HG02759 (cell line): Measurements from ENCODE around the gene ARID1B.

Source experiments
- ATAC-seq: cut with Tn5 transposase; IDR thresholded peaks from one replicate; pipeline ENCODE4 v1.9.1; 2021; ENCODE audit warnings: mild to moderate bottlenecking, moderate library complexity; ENCODE audit not compliant: unreplicated experiment

ARID1B gene

DNA sequence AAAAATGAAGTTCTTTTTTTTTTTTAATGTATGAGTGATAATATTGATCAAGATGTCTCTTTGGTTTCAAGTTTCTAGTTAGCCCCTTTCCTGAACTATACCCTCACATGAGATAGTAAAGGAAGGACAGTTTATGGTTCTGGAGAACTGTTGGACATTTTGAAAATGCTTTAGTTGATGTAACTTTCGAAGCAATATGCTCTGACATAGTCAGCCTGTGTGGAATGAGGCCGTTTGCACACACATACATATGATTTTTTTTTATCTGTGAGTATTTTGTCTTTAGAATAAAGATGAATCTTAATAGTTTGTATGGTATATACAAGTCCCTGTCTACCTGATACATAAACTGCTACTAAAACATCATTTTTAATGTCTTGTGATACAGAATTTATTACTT, 177.0 kb downstream of the ARID1B start:
- no peak for ATAC-seq

DNA sequence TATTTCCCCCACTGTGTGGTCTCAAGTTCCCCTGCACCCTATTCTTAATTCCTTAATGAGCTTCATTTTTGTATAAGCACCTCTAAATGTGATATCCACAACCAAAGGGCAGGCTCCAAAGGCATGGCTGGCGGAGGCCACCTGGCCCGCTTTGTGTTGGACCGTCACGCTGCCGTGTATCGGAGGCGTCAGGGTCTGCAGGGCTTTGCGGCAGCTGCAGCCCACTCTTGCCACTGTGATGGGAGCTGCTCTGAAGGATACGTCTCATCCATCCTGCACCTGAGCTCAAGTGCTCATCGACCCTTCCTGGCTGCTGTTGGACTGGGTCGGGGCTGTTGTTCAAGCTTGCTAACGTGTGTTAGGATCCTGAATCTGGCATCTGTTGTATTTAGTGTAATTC, 177.6 kb downstream of the ARID1B start:
- no peak for ATAC-seq

DNA sequence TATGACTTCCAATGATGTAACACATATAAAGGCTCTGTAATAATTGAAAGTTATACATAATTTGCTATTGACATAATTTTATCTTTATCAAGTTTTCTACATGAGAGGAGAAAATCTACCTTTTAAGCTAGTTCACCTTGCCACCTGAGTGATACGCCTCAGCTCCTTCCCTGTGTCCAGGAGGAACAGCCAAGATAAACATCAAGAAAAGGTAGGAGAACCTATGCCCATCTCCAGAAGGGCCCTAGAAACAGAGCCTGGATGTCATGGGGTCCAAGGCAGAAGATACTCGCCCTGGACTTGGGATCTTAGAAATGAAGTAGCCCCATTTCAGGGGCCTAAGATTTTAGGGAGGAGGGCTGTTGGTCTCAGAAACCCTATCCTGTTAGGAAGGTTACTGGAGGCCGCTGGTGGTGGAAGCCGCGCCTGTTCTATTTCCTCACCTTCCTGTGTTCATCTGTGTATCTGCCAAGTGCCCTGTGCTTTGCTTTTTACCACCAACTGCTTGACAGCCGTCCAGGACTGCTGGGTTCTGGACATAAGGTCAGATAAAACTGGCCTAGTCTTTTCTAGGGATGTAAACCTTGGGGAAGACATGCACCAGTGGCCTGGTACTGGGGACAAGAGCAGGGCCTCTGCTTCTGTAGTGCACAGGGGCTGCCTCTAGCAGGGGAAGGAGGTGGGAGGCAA, 178.5 kb downstream of the ARID1B start:
- no peak for ATAC-seq

DNA sequence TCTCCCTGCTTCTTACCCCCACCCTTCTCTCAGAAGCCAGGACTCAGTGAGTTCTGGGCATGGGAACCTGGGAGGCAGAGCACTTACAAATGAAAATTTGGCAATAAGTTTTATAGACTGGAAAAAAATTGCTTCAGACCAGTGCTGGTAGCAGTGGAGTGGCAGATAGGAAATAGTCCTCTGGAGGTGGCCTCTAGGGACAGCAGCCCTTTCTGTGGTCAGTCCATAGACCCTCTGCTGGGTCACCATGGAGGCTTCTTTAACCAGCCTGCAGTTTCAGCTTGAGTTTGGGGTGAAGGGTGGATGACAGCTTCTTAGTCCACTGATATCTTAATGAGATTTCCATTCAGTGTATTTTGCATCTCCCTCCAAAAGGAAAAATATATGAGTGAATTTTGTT, 179.1 kb downstream of the ARID1B start:
- no peak for ATAC-seq

DNA sequence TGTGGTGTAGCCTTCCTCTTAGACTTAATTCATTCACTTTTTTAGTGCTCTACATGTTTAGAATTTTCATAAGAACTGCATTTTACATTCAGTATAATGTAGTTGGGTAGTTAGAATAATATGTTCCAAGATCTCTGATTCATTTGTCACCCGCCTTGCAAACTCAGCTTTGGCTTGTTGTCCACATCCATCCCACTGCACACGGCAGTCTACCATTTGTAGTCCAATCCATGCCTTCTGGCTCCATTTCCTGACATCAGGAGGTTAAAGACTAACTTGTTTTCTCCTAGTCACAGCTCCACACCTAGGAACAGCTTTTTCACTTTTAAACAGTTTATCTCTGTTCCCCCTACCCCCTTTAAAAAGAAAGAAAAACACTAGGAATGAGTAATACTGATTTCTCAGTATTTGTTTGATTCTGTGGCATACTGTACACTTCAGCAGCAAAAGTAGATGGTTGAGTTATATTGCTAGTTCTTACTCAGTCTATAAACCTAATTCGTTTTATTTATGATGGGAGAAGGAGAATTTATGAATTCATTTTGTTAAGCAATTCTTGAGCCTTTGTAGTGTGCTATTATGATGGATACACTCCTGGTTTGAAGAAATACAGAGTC, 180.9 kb downstream of the ARID1B start:
- ATAC-seq = no peak

DNA sequence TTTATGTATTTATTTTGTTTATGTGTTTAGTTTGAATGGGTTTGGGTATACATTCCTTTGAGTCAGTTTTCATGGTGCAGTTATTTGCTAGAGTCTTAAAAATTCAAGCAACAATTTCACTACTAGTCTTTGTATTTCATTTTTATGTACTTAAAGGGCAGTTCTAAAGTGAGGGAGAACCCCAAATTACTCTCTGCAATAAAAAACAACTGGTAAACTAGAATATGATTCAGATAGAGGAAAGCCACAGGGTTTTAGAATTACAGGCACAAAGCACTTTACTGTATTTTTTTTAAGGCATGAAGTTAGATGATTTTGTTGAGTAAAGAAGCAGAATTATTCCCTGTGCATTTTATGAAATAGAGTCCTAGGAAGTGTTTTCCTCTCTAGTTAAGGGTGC, 183.3 kb downstream of the ARID1B start:
- ATAC-seq = no peak

DNA sequence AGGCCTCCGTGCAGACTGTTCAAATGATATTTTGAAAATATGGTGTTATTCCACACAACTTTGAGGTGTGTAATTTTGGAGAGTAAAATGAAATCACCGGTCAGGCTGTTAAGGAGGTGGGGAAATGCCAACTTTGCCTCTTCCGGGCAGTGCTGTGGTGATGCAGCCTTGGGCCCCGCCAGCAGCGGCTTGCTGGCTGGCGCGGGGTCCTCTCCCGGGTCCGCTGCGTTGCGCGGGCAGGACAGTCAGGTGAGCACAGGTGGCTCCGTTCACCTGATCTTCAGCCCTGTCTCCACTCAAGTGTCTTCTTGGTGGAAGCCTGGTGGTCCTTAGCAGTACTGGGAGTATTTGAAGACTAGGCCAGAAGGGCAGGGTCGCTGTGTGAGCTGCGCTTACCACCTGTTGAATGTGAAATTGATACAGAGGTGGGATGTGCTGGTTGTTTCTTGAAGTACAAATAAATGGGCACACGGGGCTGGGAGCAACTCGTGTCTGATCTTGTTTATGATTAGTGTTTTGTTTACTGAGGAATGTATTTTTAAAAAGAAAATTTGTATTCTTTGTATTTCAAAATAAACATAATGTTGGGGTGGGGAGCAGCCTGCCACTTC, 184.2 kb downstream of the ARID1B start:
- no peak for ATAC-seq

DNA sequence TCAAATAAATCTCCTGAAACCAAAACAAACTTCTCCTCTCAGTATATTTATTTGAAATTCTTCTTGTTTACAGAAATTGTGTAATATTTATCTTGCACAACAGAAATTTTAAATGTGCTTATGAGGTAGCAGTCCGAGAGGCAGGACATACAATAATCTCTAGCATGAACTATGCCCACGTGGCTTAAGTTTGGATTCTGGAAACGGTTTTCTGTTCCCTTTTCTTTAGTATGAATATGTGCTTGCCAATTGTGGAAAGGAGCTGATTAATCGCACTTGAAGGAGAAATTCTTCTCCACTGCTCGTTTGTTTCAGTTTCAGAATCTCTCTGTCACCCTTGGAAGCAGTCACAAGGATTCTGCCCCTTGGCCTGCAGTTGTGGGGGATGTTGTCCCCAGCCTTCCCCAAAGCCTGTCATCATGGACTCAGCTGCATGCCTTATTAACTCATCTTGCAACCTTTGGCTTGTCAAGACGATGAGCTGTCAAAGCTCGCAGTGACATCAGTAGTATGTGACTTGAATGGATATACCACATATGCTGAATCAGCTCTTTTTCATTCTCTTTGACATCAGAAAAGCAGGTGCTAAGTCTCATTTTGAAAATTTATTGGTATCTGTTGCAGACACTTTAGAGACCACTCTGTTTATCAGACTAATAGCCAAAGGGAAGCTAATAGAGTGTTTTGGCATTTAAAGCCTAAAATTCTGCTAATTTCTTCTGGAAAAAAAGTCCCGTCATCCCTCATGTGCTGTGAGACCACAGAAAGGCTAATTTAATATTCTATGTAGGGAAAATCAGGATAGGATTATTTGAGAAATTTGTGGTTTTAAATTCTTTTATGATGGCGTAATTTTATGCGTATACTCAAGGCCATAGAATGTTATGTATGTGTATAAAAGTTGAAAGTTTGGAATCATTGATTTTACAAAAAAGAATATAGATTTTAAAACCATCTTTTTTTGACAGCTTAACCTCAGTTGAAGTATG, 186.8 kb downstream of the ARID1B start:
- ATAC-seq = no peak

DNA sequence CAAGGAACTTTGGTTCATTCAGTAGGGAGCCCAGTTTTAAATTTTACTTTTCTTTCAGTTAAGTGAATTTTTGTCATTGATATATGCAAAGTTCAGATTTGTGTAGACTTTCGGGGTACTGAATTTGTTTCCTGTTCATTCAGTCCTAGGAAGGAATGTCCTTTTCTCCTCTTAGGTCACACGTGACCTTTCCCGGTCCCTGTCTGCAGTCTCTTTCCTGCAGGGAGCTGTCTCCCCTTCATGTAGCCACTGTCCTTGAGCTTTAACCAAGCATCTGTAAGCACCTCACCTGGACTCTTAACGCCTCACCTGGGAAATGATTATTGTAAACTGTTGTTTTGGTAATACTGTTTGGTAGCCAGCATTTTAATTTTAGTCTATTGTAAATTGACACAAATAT, 190.7 kb downstream of the ARID1B start:
- no peak for ATAC-seq

DNA sequence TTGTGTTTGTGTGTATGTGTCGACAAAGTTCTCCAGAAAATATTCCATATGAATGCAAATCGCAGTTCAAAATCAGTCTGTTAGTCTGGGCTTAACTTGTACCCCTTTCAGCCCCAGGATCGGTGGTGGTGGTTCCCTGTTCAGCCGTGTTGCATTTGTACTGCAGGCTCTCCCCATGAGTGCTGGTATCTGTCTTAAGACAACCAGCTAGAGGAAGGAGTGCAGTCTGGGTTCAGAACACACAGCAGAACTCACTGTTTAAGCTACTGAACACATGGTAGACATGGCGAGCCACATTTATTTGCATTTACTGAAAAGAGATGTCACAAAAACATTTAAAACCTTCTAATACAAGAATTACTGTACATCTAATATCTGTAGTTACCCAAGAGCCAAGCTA, 192.1 kb downstream of the ARID1B start:
- no peak for ATAC-seq

DNA sequence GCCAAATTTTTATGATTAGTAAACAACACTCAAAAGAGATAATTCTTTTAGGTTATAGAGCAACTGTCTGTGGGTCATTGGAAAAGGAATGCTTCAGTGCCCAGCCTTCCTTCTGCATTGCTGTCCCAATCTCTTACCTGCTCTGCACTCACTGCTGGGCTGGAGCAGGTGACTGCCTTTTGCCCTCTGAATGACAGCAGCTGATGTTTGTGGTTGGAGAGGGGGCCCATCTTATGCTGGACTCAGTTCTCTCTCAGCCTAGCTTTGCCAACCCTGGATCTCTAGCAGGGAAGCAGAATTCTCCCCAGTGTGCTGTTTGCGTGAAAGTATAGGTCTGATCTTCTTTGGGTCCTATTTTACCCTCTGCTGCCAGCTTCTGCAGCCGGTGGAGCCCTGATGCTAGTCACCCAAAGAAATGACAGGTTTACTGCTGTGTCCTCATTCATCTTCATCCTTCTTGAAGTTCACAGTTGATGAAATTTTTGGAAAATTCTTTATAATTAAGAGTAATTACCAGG, 193.5 kb downstream of the ARID1B start:
- ATAC-seq = no peak

DNA sequence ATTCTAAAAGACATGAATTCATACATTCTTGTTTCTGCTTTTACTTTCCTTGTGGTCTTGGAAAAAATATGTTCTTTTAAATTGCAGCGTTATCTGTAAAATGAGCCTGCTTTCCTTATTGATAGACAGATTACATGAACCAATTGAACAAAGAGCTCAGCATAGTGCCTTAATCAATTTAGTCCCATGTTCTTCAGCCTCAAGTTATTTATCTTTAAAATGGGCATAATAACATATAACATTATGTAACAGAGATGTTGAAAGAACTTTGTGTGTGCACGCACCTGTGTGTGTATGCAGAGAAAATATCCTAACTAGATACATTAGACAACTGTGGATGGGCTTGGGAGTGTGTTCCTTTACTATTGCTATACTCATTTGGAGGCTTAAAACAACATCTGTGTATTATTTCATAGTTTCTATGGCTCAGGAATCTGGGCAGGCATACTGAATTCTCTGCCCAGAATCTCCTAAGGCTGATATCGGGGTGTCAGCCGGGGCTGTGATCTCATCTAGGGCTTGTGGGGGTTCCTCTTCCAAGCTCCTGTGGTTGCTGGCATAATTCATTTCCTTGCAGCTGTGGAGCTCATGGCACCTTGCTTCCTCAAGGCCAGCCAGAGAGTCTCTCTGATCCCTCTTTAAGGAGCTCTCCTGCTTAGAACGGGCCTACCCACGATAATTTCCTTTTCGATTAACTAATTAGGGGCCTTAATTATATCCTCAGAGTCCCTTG, 194.1 kb downstream of the ARID1B start:
- ATAC-seq = no peak

DNA sequence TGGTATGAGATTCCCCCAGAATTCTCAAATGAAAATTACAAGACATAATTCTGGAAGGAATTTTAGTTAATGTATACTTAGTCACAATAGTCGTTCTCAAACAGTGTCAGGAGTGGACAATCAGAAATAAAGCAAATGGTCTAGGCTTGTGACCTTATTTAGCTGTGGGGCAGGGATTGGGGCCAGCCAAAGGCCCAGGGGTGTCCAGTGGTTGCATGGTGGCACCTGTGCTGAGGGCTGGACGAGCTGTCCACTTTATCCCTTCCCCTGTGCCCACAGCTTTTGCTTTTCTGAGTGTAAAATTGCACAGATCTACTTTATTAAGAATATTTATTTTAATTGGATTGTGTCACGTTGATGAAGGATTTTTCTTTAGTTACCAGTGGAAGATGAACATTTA, 195.0 kb downstream of the ARID1B start:
- ATAC-seq = no peak

DNA sequence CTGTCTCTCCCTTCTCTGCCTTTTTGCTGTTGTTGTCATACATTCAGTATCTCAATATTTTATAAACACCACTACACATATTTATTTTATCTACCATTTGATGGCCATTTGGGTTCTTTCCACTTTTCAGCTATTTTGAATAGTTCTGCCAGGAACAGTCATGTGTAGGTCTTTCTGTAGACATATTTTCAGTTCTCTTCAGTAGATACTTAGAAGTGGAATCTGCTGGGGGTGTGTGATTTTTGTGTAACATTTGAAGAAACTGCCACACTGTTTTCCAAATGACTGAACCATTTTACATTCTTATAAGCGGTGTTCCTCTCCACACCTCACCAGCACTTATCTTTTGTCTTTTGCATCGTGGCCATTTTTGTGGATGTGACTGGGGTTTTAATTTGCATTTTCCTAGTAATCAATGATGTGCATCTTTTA, 197.7 kb downstream of the ARID1B start:
- no peak for ATAC-seq

DNA sequence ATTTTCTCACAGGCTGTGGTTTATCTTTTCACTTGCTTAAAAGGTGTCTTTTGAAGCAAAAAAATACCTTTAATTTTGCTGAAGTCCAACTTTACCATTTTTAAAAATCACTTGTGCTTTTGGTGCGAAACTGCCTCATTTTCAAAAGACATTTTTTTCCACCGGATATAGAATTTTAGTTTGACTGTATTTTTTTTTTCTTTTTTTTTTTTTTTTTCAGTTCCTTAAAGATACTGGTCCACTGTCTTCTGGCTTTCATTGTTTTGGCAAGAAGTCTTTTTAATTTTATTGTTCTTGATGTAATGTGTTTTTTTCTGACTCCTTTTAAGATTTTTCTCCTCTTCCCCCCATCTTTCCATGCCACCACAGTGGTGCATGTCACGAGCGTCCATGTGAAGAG, 198.2 kb downstream of the ARID1B start:
- no peak for ATAC-seq

DNA sequence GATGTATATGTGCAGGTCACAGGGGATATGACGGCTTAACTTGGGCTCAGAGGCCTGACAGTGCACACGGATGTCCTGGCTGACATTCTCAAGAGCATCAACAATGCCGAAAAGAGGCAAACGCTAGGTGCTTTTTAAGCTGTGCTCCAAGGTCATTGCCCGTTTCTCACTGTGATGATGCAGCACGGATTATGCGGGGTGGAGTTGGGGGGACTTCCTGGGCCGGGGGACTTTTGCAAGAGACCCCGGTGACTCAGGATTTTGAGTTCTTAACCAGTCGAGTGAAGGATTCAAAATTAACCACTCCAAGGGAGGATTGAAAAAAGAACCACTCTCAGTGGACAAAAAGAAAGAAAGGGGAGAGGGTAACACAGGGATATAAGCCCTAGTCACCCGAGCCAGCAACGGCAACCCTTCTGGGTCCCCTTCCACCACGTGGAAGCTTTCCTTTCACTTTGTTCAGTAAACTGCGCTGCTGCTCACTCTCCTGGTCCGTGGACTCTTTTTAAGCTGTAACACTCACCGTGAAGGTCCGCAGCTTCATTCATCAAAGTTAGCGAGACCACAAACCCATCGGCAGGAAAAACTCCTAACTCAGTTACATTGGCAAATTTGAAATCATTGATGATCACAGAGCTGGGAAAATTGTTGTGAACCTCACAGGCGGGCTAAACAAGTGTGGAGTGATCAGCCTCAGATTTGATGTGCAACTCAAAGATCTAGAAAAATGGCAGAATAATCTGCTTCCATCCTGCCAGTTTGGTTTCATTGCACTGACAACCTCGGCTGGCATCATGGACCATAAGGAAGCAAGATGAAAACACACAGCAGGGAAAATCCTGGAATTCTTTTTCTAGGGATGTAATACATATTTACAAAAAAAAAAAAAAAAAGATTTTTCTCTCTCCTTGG, 199.3 kb downstream of the ARID1B start:
- no peak for ATAC-seq

DNA sequence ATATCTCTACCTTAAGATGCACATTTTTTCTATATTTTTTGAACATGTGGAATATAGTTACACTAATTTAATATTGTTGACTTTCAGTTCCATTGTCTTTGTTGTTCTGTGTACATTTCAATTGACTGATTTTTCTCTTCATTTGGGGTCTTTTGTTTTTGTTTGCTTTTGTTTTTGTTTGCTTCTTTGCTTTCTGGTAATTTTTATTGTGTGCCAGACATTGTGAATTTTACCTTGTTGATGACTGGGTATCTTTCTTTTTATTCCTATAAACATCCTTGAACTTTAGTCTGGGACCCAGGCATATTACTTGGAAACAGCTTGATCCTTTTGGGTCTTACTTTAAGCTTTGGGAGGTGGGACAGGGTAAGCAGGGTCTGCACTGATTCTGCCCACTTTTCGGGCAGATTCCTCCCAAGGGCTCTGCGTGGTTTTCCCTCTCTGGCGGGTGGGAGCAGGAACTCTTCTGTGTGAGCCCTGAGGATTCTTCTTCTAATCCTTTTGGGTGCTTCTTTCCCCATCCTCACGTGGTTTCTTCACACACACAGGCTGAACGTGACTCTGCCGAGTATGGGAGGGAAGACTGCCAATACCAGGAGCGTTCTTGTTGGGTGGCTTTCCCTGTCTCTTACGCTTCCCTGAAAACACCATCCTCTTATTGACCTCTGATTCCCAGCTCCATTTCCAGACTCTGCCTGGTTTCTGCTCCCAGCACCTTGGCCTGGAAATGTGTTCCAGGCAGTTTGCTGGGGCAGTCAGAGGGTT, 200.5 kb downstream of the ARID1B start:
- no peak for ATAC-seq

DNA sequence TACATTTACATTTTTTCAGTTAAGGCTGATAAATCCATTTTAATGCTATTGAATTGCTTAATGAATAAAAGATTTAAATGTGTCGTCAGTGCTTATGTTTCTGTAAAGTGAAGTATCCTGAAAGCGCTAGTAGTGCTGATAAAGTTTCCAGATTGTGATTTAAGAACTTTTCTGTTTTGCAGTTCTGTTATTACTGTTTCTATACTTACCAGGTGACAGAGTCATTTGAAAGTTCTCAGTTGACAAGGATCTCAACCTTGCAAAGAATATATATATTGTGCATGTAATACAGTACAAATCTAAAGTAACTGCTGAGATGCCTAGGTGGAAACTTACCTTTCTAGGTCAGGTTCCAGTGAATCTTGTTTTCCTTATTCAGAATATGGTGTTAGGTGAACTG, 201.8 kb downstream of the ARID1B start:
- ATAC-seq = no peak

DNA sequence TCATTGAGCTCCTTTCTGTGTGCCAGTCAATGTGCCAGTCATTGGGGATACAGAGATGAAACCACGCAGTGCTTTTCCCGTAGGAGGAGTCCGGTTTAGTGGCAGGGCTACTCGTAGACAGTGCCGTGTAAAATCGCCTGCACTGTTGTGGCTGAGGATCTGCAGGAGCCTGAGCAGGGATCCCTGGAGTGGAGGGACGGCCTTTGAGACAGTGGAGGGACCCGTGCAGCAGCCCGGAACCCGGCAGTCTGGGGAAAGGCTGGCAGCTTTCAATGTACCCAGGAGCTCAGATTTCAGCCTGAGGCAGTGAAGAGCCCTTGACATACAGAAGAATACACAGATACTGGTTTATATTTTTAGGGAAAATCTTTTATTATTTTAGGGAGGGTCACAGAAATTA, 203.3 kb downstream of the ARID1B start:
- ATAC-seq = no peak
